ENCODE data around the gene TMEM134. TPM values are rescaled to one million over a fixed set of nuclear protein-coding genes. Genes with fewer than 3 reads are reported as not detected.
A peak's percentile ranks its signal among the peaks of the same experiment; 100 is the strongest.

Gene TMEM134
- total and polyA plus RNA-seq, 2 of the 4 experiments (the other 2 are of a cell fraction), result 12.5 to 55.0 TPM

DNA sequence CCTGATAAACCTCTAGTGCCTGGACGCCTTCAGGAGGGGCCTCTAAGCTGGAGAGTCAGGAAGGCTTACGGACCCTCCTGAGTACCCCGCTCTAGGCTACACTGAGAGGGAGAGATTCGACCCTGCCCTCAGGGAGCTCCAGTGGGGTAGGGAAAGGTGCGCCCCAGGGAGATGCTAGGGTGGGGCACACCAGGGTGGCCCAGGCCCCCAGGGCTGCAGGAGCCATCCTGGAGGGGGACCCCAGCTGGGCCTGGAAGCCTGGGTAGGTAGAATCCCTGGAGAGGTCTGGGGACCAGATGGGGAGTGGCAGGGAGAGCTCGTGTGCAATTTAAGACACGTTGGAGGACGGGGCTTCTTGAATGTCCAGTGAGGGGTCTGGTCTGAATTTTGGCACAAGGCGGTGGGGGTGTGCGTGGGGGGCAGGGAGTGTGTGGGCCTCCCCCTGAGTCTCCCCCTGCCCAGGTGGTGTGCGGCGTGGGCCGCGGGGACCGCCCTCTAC, 48.9 kb downstream of the TMEM134 start:
- H4K8ac ChIP-seq (ENCODE audit: low read depth in 2 of 2, low read length in 2 of 2), result peak overlapping the region in 1 of 2 experiments; percentile 74; a peak in 2 of 4 replicates
- in situ Hi-C loops (cut with MboI; ENCODE audit: low sequenced_read_pairs) (no loop called here), intact Hi-C loops (cut with micrococcal nuclease) (loop anchor here (5.0 kb wide), 1 partner anchor 62 kb away; the partner anchor contains the start of gene AIP), dilution Hi-C loops (cut with HindIII; ENCODE audit: low sequenced_read_pairs, unreplicated experiment) (no loop called here)
- H3K27ac ChIP-seq (ENCODE audit: insufficient read depth, low read length), result peak overlapping the region; percentile 30; the same call in 1 of the 2 replicates
- H4K5ac ChIP-seq (ENCODE audit: low read depth, low read length), result no peak overlapping the region
- TF ChIP-seq MXI1 (IDR thresholded peaks at IDR 0.05; ENCODE audit: borderline replicate concordance, low read depth, low read length) (no peak), CEBPB (IDR thresholded peaks at IDR 0.05; ENCODE audit: low read depth, low read length) (no peak), MAFK (IDR thresholded peaks at IDR 0.05; ENCODE audit: low read depth, low read length) (no peak), NFE2L2 (IDR thresholded peaks at IDR 0.05; ENCODE audit: low read depth, low read length) (no peak)
- peak overlapping the region; percentile 73 for H2AK5ac ChIP-seq (ENCODE audit: low read depth, low read length)
- no peak overlapping the region for H2BK5ac ChIP-seq (ENCODE audit: low read depth, low read length, poor library complexity, severe bottlenecking)
- no peak overlapping the region for H2BK120ac ChIP-seq (ENCODE audit: low read depth, low read length)
- peak overlapping the region; percentile 48; the same call in 1 of the 2 replicates for H3K4ac ChIP-seq (ENCODE audit: low read depth, low read length)
- peaks cover 1% of the 10 kb centered on the region; the same call in 1 of the 2 replicates for H3K27me3 ChIP-seq (ENCODE audit: control insufficient read depth, insufficient read depth, low read length)
- no peak overlapping the region for H2BK15ac ChIP-seq (ENCODE audit: low read depth, low read length)
- no peaks in the 10 kb centered on the region for H3K9me3 ChIP-seq (ENCODE audit: control insufficient read depth, insufficient read depth, low read length)
- H3K4me1 ChIP-seq (ENCODE audit: control insufficient read depth, insufficient read depth, low read length), result peaks cover 5% of the 10 kb centered on the region; the same call in 1 of the 2 replicates
- BruUV-seq (replicated peaks), result no TSS peak
- ATAC-seq (ENCODE audit: low read depth) (no peak), DNase-seq (no peak)
- H3K14ac ChIP-seq (replicated peaks; ENCODE audit: low read depth, low read length), result no peak overlapping the region
- 0 out of 2 replicates have a peak overlapping the region, but pooled peaks have one; percentile 1 for H3K23ac ChIP-seq (ENCODE audit: low read depth, low read length)
- ChIA-PET POLR2A (ENCODE audit: unreplicated experiment) (no interaction called here), CTCF (interaction anchor here (1.8 kb wide), 1 partner anchor 19 kb away, joined by 7 read pairs; the partner anchor contains the start of gene PPP1CA)
- H3K4me2 ChIP-seq (ENCODE audit: low read depth, low read length), result peak overlapping the region; percentile 72
- peak overlapping the region; percentile 26; the same call in 1 of the 2 replicates for H4K91ac ChIP-seq (ENCODE audit: insufficient read depth, low read depth, low read length)
- 54% methylated on average over 3 of the region's 15 CpGs; no CpG with 5 or more reads in 1 of the 2 experiments for WGBS, 2 experiments (ENCODE audit: extremely low coverage in 2 of 2, insufficient read length in 1 of 2)
- peak overlapping the region; percentile 48; the same call in 1 of the 2 replicates for H3K9ac ChIP-seq (ENCODE audit: low read depth, low read length)
- H3K56ac ChIP-seq (ENCODE audit: extremely low read depth, insufficient read depth, low read length), result 0 out of 2 replicates have a peak overlapping the region, but pooled peaks have one; percentile 6
- H3K79me1 ChIP-seq (ENCODE audit: low read depth in 1 of 2, low read length in 2 of 2), result no peaks in the 10 kb centered on the region
- H2AK9ac ChIP-seq (replicated peaks; ENCODE audit: low read depth, low read length, poor library complexity), result peak overlapping the region; percentile 94
- peak overlapping the region; percentile 99 for H2AFZ ChIP-seq (replicated peaks; ENCODE audit: low read length, poor library complexity)
- peak overlapping the region; percentile 55 for H3K4me3 ChIP-seq (ENCODE audit: insufficient read depth, low read depth, low read length)
- H4K20me1 ChIP-seq (ENCODE audit: insufficient read depth, low read length), result no peaks in the 10 kb centered on the region
- no peak overlapping the region for H3K18ac ChIP-seq (ENCODE audit: low read depth, low read length)
- H3K36me3 ChIP-seq (ENCODE audit: control insufficient read depth, insufficient read depth, low read length), result no peaks in the 10 kb centered on the region
- H3K9me1 ChIP-seq (ENCODE audit: insufficient read depth, low read length), result no peaks in the 10 kb centered on the region
- H2BK20ac ChIP-seq (ENCODE audit: low read depth, low read length), result no peak overlapping the region

Data from IMR-90 (cell line).